HG03139 (cell line): ENCODE data around the gene RFFL.
"Not testable (repeated sequence)": the region's sequence is repeated elsewhere in the genome, so short reads cannot be mapped to it uniquely, and the experiment has no call there.

Experiments used
- ATAC-seq: cut with Tn5 transposase; IDR thresholded peaks from one replicate; pipeline ENCODE4 v1.9.1; 2021; ENCODE audit not compliant: unreplicated experiment

RFFL gene

GRCh38 chr17:35006961-35007360, 56.5 kb downstream of the RFFL start:
- ATAC-seq = no peak

GRCh38 chr17:35006345-35006744, 57.2 kb downstream of the RFFL start:
- ATAC-seq = no peak

GRCh38 chr17:35003778-35004177, 59.7 kb downstream of the RFFL start:
- ATAC-seq = no peak

- no peak for ATAC-seq
These were observed 60.5 kb downstream of the RFFL start for GRCh38 chr17:35002876-35003551.

- no peak for ATAC-seq
These were observed 62.0 kb downstream of the RFFL start for GRCh38 chr17:35001549-35001948.

GRCh38 chr17:35000965-35001364, 62.5 kb downstream of the RFFL start:
- not testable (repeated sequence) for ATAC-seq

- ATAC-seq = no peak
These were observed 64.1 kb downstream of the RFFL start for GRCh38 chr17:34999456-34999855.

GRCh38 chr17:34998205-34998604, 65.3 kb downstream of the RFFL start:
- ATAC-seq = no peak

- ATAC-seq = no peak
These were observed 66.1 kb downstream of the RFFL start for GRCh38 chr17:34997355-34997862.

- no peak for ATAC-seq
These were observed 66.9 kb downstream of the RFFL start for GRCh38 chr17:34996422-34997285.

- no peak for ATAC-seq
These were observed 70.5 kb downstream of the RFFL start for GRCh38 chr17:34993031-34993430.

GRCh38 chr17:34991606-34992005, 71.9 kb downstream of the RFFL start:
- no peak for ATAC-seq

GRCh38 chr17:34990921-34991365, 72.6 kb downstream of the RFFL start:
- ATAC-seq = no peak

- no peak for ATAC-seq
These were observed 74.0 kb downstream of the RFFL start for GRCh38 chr17:34989473-34989872.

GRCh38 chr17:34988644-34989043, 74.9 kb downstream of the RFFL start:
- no peak for ATAC-seq

- no peak for ATAC-seq
These were observed 76.3 kb downstream of the RFFL start for GRCh38 chr17:34987232-34987631.

GRCh38 chr17:34981538-34982241, 81.8 kb downstream of the RFFL start:
- ATAC-seq = no peak

GRCh38 chr17:34980681-34981537, 82.6 kb downstream of the RFFL start:
- peak; percentile 73 for ATAC-seq

- peak; percentile 60 for ATAC-seq
These were observed 83.2 kb downstream of the RFFL start, which contains the start of gene LIG3 for GRCh38 chr17:34980353-34980680. Gene LIG3 (plus strand): TSS chr17:34980512. CDS start chr17:34983006, 2,494 bp downstream.

GRCh38 chr17:34979650-34980352, 83.7 kb downstream of the RFFL start:
- no peak for ATAC-seq
